H1 (cell line): ENCODE measurements around the gene PGLYRP2. TPM values are rescaled to one million over a fixed set of nuclear protein-coding genes. Genes with fewer than 3 reads are reported as not detected.

Experiments
- CTCF ChIA-PET: fragments of 300-600 bp; sonication (Branson Sonifier 250); formaldehyde crosslinking; loops from one replicate; lab custom pipeline; 2021; ENCODE audit not compliant: partially characterized antibody; lab: Charles Lee
- POLR2A ChIA-PET: fragments of 300-600 bp; sonication (Branson Sonifier 250); formaldehyde crosslinking; loops from one replicate; lab custom pipeline; 2021; ENCODE audit warnings: inconsistent platforms; ENCODE audit not compliant: partially characterized antibody; lab: Charles Lee
- DNase-seq, 2 experiments: peaks; one replicate each; pipeline versions ENCODE4 v3.0.0 to v3.0.0-alpha.2; 2010 to 2022; ENCODE audit warnings: low spot score in 2 of 2, low read depth in 1 of 2, mixed read lengths in 1 of 2
- FAIRE-seq: peaks from 2 replicates; lab custom pipeline; 2011; peaks lifted over from hg19 to GRCh38; lab: Jason Lieb, UNC
- H2AFZ ChIP-seq: 2 replicates; pipeline ENCODE4 v1.8.1; 2012; ENCODE audit warnings: low read length, inconsistent platforms
- H2AK5ac ChIP-seq: 2 replicates; pipeline ENCODE4 v1.6.1; 2013; ENCODE audit warnings: low read depth, low read length
- H2BK120ac ChIP-seq: replicated peaks from 2 replicates; pipeline ENCODE3; 2013; ENCODE audit warnings: low read depth, low read length, inconsistent platforms
- H2BK12ac ChIP-seq: 2 replicates; pipeline ENCODE4 v1.6.1; 2013; ENCODE audit warnings: low read depth, low read length
- H2BK15ac ChIP-seq: 2 replicates; pipeline ENCODE4 v1.6.1; 2013; ENCODE audit warnings: low read length
- H2BK20ac ChIP-seq: 2 replicates; pipeline ENCODE4 v1.6.1; 2013; ENCODE audit warnings: low read length
- H2BK5ac ChIP-seq: 2 replicates; pipeline ENCODE4 v1.6.1; 2013; ENCODE audit warnings: low read depth, low read length
- H3K14ac ChIP-seq: 2 replicates; pipeline ENCODE4 v1.6.1; 2013; ENCODE audit warnings: inconsistent platforms; ENCODE audit not compliant: insufficient read length
- H3K18ac ChIP-seq: 2 replicates; pipeline ENCODE4 v1.6.1; 2013; ENCODE audit warnings: low read length; ENCODE audit errors: extremely low read depth
- H3K23ac ChIP-seq: 2 replicates; pipeline ENCODE4 v1.6.1; 2013; ENCODE audit warnings: inconsistent platforms; ENCODE audit not compliant: insufficient read length
- H3K23me2 ChIP-seq: 2 replicates; pipeline ENCODE4 v1.6.1; 2013; ENCODE audit warnings: low read depth, low read length
- H3K27ac ChIP-seq: 2 replicates; pipeline ENCODE4 v1.6.1; 2011; ENCODE audit warnings: low read depth, low read length, inconsistent platforms
- H3K27me3 ChIP-seq, 4 experiments: replicated peaks in 1 of 4; 1 replicate in 1 of 4; 2 replicates in 3 of 4; pipeline versions ENCODE4 v1.6.1 to v1.8.1; 2011 to 2013; ENCODE audit warnings: low read length in 3 of 4, mild to moderate bottlenecking in 3 of 4, inconsistent platforms in 2 of 4, mixed read lengths in 2 of 4, moderate library complexity in 1 of 4; ENCODE audit not compliant: control insufficient read depth in 3 of 4, insufficient read depth in 3 of 4; ENCODE audit errors: extremely low read depth in 1 of 4
- H3K36me3 ChIP-seq, 4 experiments: 2 replicates each; pipeline versions ENCODE4 v1.6.1 to v1.8.1; 2011 to 2013; ENCODE audit warnings: mild to moderate bottlenecking in 4 of 4, low read length in 3 of 4, moderate library complexity in 2 of 4, control low read depth in 1 of 4, inconsistent platforms in 1 of 4; ENCODE audit not compliant: insufficient read depth in 4 of 4, control insufficient read depth in 2 of 4
- H3K4ac ChIP-seq: replicated peaks from 2 replicates; pipeline ENCODE3; 2013; ENCODE audit warnings: low read length, low read depth, mixed read lengths, inconsistent platforms; ENCODE audit not compliant: insufficient read length
- H3K4me1 ChIP-seq, 4 experiments: replicated peaks in 1 of 4; 1 replicate in 1 of 4; 2 replicates in 3 of 4; pipeline versions ENCODE4 v1.6.1 to v1.8.1; 2011 to 2013; ENCODE audit warnings: low read length in 3 of 4, inconsistent platforms in 2 of 4, mixed read lengths in 1 of 4; ENCODE audit not compliant: insufficient read depth in 4 of 4, control insufficient read depth in 3 of 4
- H3K4me2 ChIP-seq, 2 experiments: 2 replicates each; pipeline versions ENCODE4 v1.6.1 to v1.8.1; 2011 to 2013; ENCODE audit warnings: low read depth in 2 of 2, low read length in 2 of 2, control low read depth in 1 of 2, inconsistent platforms in 1 of 2, mild to moderate bottlenecking in 1 of 2; ENCODE audit not compliant: insufficient read depth in 1 of 2
- H3K4me3 ChIP-seq, 4 experiments: fragments of 200-600, 300-600 bp in 1 of 4; sonication (generic), shearing (Covaris generic), sonication (Bioruptor Twin) in 1 of 4; 2 replicates each; pipeline versions ENCODE4 v1.5.1 to v1.8.1; 2011 to 2016; ENCODE audit warnings: low read length in 4 of 4, low read depth in 3 of 4, control low read depth in 2 of 4, inconsistent platforms in 2 of 4, mild to moderate bottlenecking in 2 of 4, mixed read lengths in 1 of 4, moderate library complexity in 1 of 4; ENCODE audit not compliant: insufficient read depth in 2 of 4; ENCODE audit errors: extremely low read depth in 1 of 4
- H3K56ac ChIP-seq: replicated peaks from 2 replicates; pipeline ENCODE3; 2013; ENCODE audit warnings: low read depth, mild to moderate bottlenecking, mixed read lengths, low read length, inconsistent platforms; ENCODE audit not compliant: insufficient read length
- H3K79me1 ChIP-seq: 2 replicates; pipeline ENCODE4 v1.6.1; 2013; ENCODE audit warnings: low read depth, low read length, control low read depth
- H3K79me2 ChIP-seq, 2 experiments: 2 replicates each; pipeline versions ENCODE4 v1.6.1 to v1.8.1; 2012 to 2013; ENCODE audit warnings: low read length in 2 of 2, mild to moderate bottlenecking in 2 of 2, inconsistent platforms in 1 of 2; ENCODE audit not compliant: insufficient read depth in 2 of 2, control insufficient read depth in 1 of 2
- H3K9ac ChIP-seq, 4 experiments: replicated peaks in 1 of 4; 1 replicate in 1 of 4; 2 replicates in 3 of 4; pipeline versions ENCODE4 v1.6.1 to v1.8.1; 2011 to 2013; ENCODE audit warnings: low read depth in 3 of 4, low read length in 3 of 4, control low read depth in 2 of 4, mild to moderate bottlenecking in 2 of 4, moderate library complexity in 2 of 4, inconsistent platforms in 1 of 4; ENCODE audit errors: extremely low read depth in 1 of 4
- H3K9me3 ChIP-seq, 2 experiments: 2 replicates each; pipeline versions ENCODE4 v1.6.1 to v1.8.1; 2012 to 2013; ENCODE audit warnings: mild to moderate bottlenecking in 2 of 2, moderate library complexity in 2 of 2, control low read depth in 1 of 2, inconsistent platforms in 1 of 2, low read depth in 1 of 2, low read length in 1 of 2, mixed read lengths in 1 of 2; ENCODE audit not compliant: insufficient read depth in 2 of 2
- H4K20me1 ChIP-seq, 2 experiments: replicated peaks in 1 of 2; 2 replicates each; pipeline versions ENCODE3 to v1.8.1; 2011 to 2013; ENCODE audit warnings: inconsistent platforms in 2 of 2, low read length in 2 of 2, mild to moderate bottlenecking in 1 of 2; ENCODE audit not compliant: insufficient read depth in 2 of 2, control insufficient read depth in 1 of 2
- H4K5ac ChIP-seq: 2 replicates; pipeline ENCODE4 v1.6.1; 2013; ENCODE audit warnings: low read length, low read depth, mixed read lengths, inconsistent platforms; ENCODE audit not compliant: insufficient read length
- H4K8ac ChIP-seq: 2 replicates; pipeline ENCODE4 v1.8.0; 2013; ENCODE audit warnings: mild to moderate bottlenecking, moderate library complexity, low read length, inconsistent platforms; ENCODE audit not compliant: insufficient read depth; ENCODE audit errors: extremely low read depth
- H4K91ac ChIP-seq: replicated peaks from 2 replicates; pipeline ENCODE3; 2013; ENCODE audit warnings: low read length, mixed read lengths, inconsistent platforms; ENCODE audit not compliant: insufficient read length
- ASH2L ChIP-seq: fragments of 200-600, 300-600 bp; sonication (generic); IDR thresholded peaks from one replicate; pipeline ENCODE4 v1.7.1; 2017; ENCODE audit warnings: low read length
- BCL11A ChIP-seq, 2 experiments: IDR thresholded peaks; one replicate each; pipeline ENCODE4 v1.6.1; 2011; ENCODE audit warnings: low read depth in 2 of 2, low read length in 2 of 2, mild to moderate bottlenecking in 2 of 2
- CTBP2 ChIP-seq: IDR thresholded peaks from 2 replicates; pipeline ENCODE4 v1.7.0; 2011; ENCODE audit warnings: borderline replicate concordance, mild to moderate bottlenecking, moderate library complexity, mixed read lengths, low read length; ENCODE audit not compliant: insufficient read depth, insufficient read length
- EP300 ChIP-seq, 2 experiments: IDR thresholded peaks; 1 replicate in 1 of 2; 2 replicates in 1 of 2; pipeline ENCODE4 v1.6.1; 2011 to 2012; ENCODE audit warnings: low read depth in 2 of 2, low read length in 2 of 2, mild to moderate bottlenecking in 2 of 2, borderline replicate concordance in 1 of 2, inconsistent platforms in 1 of 2, moderate library complexity in 1 of 2
- EZH2 ChIP-seq: fragments of 200-600 bp; sonication (generic); IDR thresholded peaks from 2 replicates; pipeline ENCODE4 v1.7.1; 2012; ENCODE audit warnings: low read depth, mild to moderate bottlenecking, moderate library complexity, low read length, inconsistent platforms; ENCODE audit not compliant: severe bottlenecking
- GTF2F1 ChIP-seq: IDR thresholded peaks from 2 replicates; pipeline ENCODE4 v1.6.1; 2012; ENCODE audit warnings: low read depth, low read length, improper control_type of control experiment, borderline replicate concordance
- KDM5A ChIP-seq: fragments of 200-600 bp; IDR thresholded peaks from 2 replicates; pipeline ENCODE4 v1.7.1; 2012; ENCODE audit warnings: mild to moderate bottlenecking, low read length, inconsistent platforms, mixed read lengths
- RAD21 ChIP-seq, 2 experiments: IDR thresholded peaks in 1 of 2; conservative IDR thresholded peaks in 1 of 2; 2 replicates each; pipeline ENCODE4 v1.6.1; 2011; ENCODE audit warnings: low read depth in 2 of 2, low read length in 2 of 2, improper control_type of control experiment in 1 of 2, inconsistent platforms in 1 of 2, mild to moderate bottlenecking in 1 of 2, moderate library complexity in 1 of 2
- WGBS, 2 experiments: shearing (Covaris generic) in 1 of 2; methylation state at CpG; one replicate each; pipeline versions ENCODE4 v1.1.6 to v1.1.7; 2013 to 2015; ENCODE audit warnings: low lambda C conversion rate in 2 of 2, mixed read lengths in 2 of 2, inconsistent platforms in 1 of 2, low coverage in 1 of 2, missing lambda C conversion rate in 1 of 2; ENCODE audit not compliant: insufficient replicate concordance in 2 of 2, insufficient coverage in 1 of 2, insufficient read length in 1 of 2; ENCODE audit errors: extremely low coverage in 1 of 2, missing lambda C conversion rate in 1 of 2; 5-methylcytosine and 5-hydroxymethylcytosine counted together
- polyA plus RNA-seq, 7 experiments: library from polyadenylated mRNA; depleted of rRNA in 3 of 7; stranded (reverse) in 5 of 7; unstranded in 2 of 7; fragments of >200 nt in 5 of 7; fragments of 200-250 nt in 2 of 7; gene quantifications; 1 replicate in 5 of 7; 2 replicates in 1 of 7; 4 replicates in 1 of 7; pipeline versions ENCODE4 v1.2.1 to v1.2.3, GENCODE V29; 2011 to 2013; ENCODE audit warnings: missing spikeins in 2 of 7, mixed read lengths in 2 of 7
- total RNA-seq: library from RNA; stranded (reverse); fragmentation: NEBNext Ultra II Directional; extraction: Animal tissue kit (Norgen Biotek cat#: 25700); gene quantifications from 2 replicates; pipeline ENCODE4 v1.2.1, GENCODE V29; 2021
- TF ChIP-seq, protein P1 (sequence below): IDR thresholded peaks from 2 replicates; pipeline ENCODE4 v1.6.1; 2011; ENCODE audit warnings: low read length, improper control_type of control experiment

The PGLYRP2 gene
- total and polyA plus RNA-seq, 2 of the 8 experiments (the other 6 are each of a cell fraction or from before 2014, with no cell fraction given): not detected

DNA sequence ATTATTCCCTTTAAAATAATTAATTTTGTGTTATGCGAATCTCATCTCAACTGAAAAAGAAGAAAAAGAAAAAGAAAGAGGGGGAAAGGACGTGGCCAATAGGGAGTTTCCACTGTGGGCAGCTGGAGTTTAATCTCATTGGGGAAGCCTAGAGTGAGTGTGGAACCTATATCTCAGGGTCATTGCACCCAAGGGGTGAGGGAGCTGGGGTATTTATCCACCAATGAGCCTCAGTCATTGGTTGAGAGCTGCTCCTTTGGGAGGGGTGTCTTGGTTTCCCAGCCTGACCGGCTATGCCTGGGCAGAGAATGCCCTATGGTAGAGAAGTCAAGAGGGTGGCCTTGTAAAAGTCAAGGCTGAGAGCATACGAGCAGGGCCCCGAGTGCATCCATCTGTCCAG lies 45.5 kb upstream of the PGLYRP2 start:
- H3K23me2 ChIP-seq: no peaks in the 10 kb centered on the region
- no peak overlapping the region for H2BK20ac ChIP-seq
- no peak overlapping the region for H4K91ac ChIP-seq
- H4K8ac ChIP-seq: no peak overlapping the region
- ChIA-PET CTCF (interaction anchor here (1.0 kb wide), 1 partner anchor 107 kb away, joined by 3 read pairs; no protein-coding TSS in a partner anchor), POLR2A (no interaction called here)
- H2BK120ac ChIP-seq: no peak overlapping the region
- no peaks in the 10 kb centered on the region for H3K4me1 ChIP-seq
- H3K4ac ChIP-seq: no peak overlapping the region
- no peak overlapping the region for H2BK15ac ChIP-seq
- no peaks in the 10 kb centered on the region for H4K20me1 ChIP-seq
- no peaks in the 10 kb centered on the region for H3K79me2 ChIP-seq
- H4K5ac ChIP-seq: no peak overlapping the region
- no peak overlapping the region for H3K27ac ChIP-seq
- no peaks in the 10 kb centered on the region for H3K79me1 ChIP-seq
- H3K23ac ChIP-seq: no peak overlapping the region
- no peak overlapping the region for H2BK12ac ChIP-seq
- WGBS, 2 experiments: 73% methylated on average over 5 of the region's 5 CpGs; no CpG with 5 or more reads in 1 of the 2 experiments
- no peak overlapping the region for H3K56ac ChIP-seq
- H3K4me3 ChIP-seq: no peak overlapping the region
- no peak for DNase-seq
- H3K27me3 ChIP-seq: no peaks in the 10 kb centered on the region
- no peak overlapping the region for H2AK5ac ChIP-seq
- H3K9me3 ChIP-seq: peaks cover 51 to 78% of the 10 kb centered on the region in 2 experiments
- no peak overlapping the region for H3K9ac ChIP-seq
- H3K14ac ChIP-seq: no peak overlapping the region
- TF ChIP-seq GTF2F1 (no peak), EZH2 (no peak), CTBP2 (no peak), RAD21 (IDR thresholded peaks at IDR 0.05 in 1 of 2, conservative IDR thresholded peaks at IDR 0.05 in 1 of 2; ENCODE audit: low read depth in 2 of 2, low read length in 2 of 2) (no peak), KDM5A (no peak), ASH2L (no peak), EP300 (IDR thresholded peaks at IDR 0.05; ENCODE audit: borderline replicate concordance in 1 of 2, low read depth in 2 of 2, low read length in 2 of 2) (no peak), BCL11A (IDR thresholded peaks at IDR 0.05; ENCODE audit: low read depth in 2 of 2, low read length in 2 of 2) (no peak)
- TF ChIP-seq, protein P1, sequence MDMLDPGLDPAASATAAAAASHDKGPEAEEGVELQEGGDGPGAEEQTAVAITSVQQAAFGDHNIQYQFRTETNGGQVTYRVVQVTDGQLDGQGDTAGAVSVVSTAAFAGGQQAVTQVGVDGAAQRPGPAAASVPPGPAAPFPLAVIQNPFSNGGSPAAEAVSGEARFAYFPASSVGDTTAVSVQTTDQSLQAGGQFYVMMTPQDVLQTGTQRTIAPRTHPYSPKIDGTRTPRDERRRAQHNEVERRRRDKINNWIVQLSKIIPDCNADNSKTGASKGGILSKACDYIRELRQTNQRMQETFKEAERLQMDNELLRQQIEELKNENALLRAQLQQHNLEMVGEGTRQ: no peak
- no peaks in the 10 kb centered on the region for H3K36me3 ChIP-seq
- no peak overlapping the region for H3K18ac ChIP-seq
- no peak overlapping the region for H2AFZ ChIP-seq
- H3K4me2 ChIP-seq: no peak overlapping the region
- FAIRE-seq: no peak
- H2BK5ac ChIP-seq: no peak overlapping the region
